ENCODE results near the gene EMC7. TPM values are rescaled to one million over a fixed set of nuclear protein-coding genes. Genes with fewer than 3 reads are reported as not detected.

EMC7 gene
- total and polyA plus RNA-seq, 9 of the 15 experiments (the other 6 are each of a cell fraction or from before 2014, with no cell fraction given), result 25.8 to 92.8 (median 49.7) TPM

GRCh38 chr15:34056911-34057310 is 44.8 kb downstream of the EMC7 start:
- ATAC-seq (no peak), DNase-seq (ENCODE audit: extremely low read depth in 1 of 4, low spot score in 3 of 4) (no peak), FAIRE-seq (no peak)
- Histone ChIP-seq H3K27me3 (ENCODE audit: control insufficient read depth in 2 of 2, insufficient read depth in 2 of 2, low read length in 2 of 2) (peaks cover 2 to 4% of the 10 kb centered on the region in 2 experiments; a peak in 1 of 5 replicates), H3K27ac (ENCODE audit: extremely low read depth, low read depth, low read length) (no peak overlapping the region), H3K4me1 (replicated peaks in 1 of 2; ENCODE audit: control insufficient read depth in 2 of 2, insufficient read depth in 2 of 2, low read length in 2 of 2) (no peaks in the 10 kb centered on the region), H3K9me1 (ENCODE audit: control insufficient read depth, insufficient read depth, low read length) (no peaks in the 10 kb centered on the region), H3K4me2 (ENCODE audit: insufficient read depth, low read length) (no peak overlapping the region), H3K4me3 (no peak overlapping the region), H3K9me3 (replicated peaks; ENCODE audit: control insufficient read depth, insufficient read depth, low read depth, low read length) (0 out of 2 replicates have a peak, but pooled peaks cover 2% of the 10 kb centered on the region), H3K36me3 (ENCODE audit: control insufficient read depth, insufficient read depth, low read length) (no peaks in the 10 kb centered on the region), H4K20me1 (replicated peaks; ENCODE audit: control insufficient read depth, insufficient read depth, low read length) (no peaks in the 10 kb centered on the region), H3K9ac (ENCODE audit: insufficient read depth in 1 of 2, low read depth in 2 of 2, low read length in 2 of 2) (no peak overlapping the region), H2AFZ (ENCODE audit: low read depth, low read length) (no peak overlapping the region), H3K79me2 (ENCODE audit: control insufficient read depth, insufficient read depth, low read length) (no peaks in the 10 kb centered on the region)
- TF ChIP-seq ID3 (CRISPR knock-in tag; IDR thresholded peaks at IDR 0.05) (no peak), ID3 (tag; IDR thresholded peaks at IDR 0.05) (no peak), ZNF143 (CRISPR knock-in tag; IDR thresholded peaks at IDR 0.05) (no peak), FUS (optimal IDR thresholded peaks at IDR 0.05; ENCODE audit: low read depth, low read length) (no peak)
- in situ Hi-C loops (cut with MboI), result no loop called here
- POLR2A ChIA-PET, result interaction anchor here (0.6 to 1.8 kb wide), 4 partner anchors 9 to 153 kb away, joined by 3 to 4 read pairs (median 4); partner anchors contain the start of gene KATNBL1
- no TSS peak for BruUV-seq (replicated peaks)
- CTCF ChIA-PET (ENCODE audit: low intra/inter-chr PET ratio), result no interaction called here
- intact Hi-C loops (cut with micrococcal nuclease), result no loop called here
- 9% methylated on average over 5 of the region's 5 CpGs for WGBS (ENCODE audit: insufficient coverage, low coverage, missing lambda C conversion rate)

GRCh38 chr15:34055868-34056595 is 45.6 kb downstream of the EMC7 start:
- no peaks in the 10 kb centered on the region for H3K9me1 ChIP-seq (ENCODE audit: control insufficient read depth, insufficient read depth, low read length)
- intact Hi-C loops (cut with micrococcal nuclease) (no loop called here), in situ Hi-C loops (cut with MboI) (no loop called here)
- no peak for ATAC-seq
- H3K79me2 ChIP-seq (ENCODE audit: control insufficient read depth, insufficient read depth, low read length), result no peaks in the 10 kb centered on the region
- H4K20me1 ChIP-seq (replicated peaks; ENCODE audit: control insufficient read depth, insufficient read depth, low read length), result no peaks in the 10 kb centered on the region
- H3K4me1 ChIP-seq (replicated peaks in 1 of 2; ENCODE audit: control insufficient read depth in 2 of 2, insufficient read depth in 2 of 2, low read length in 2 of 2), result no peaks in the 10 kb centered on the region
- H3K36me3 ChIP-seq (ENCODE audit: control insufficient read depth, insufficient read depth, low read length), result no peaks in the 10 kb centered on the region
- no peak overlapping the region for H2AFZ ChIP-seq (ENCODE audit: low read depth, low read length)
- no peak overlapping the region for H3K9ac ChIP-seq (ENCODE audit: insufficient read depth in 1 of 2, low read depth in 2 of 2, low read length in 2 of 2)
- H3K4me3 ChIP-seq, result no peak overlapping the region
- 0 out of 2 replicates have a peak, but pooled peaks cover 2% of the 10 kb centered on the region for H3K9me3 ChIP-seq (replicated peaks; ENCODE audit: control insufficient read depth, insufficient read depth, low read depth, low read length)
- POLR2A ChIA-PET, result interaction anchor here (0.6 to 1.8 kb wide), 3 partner anchors 8 to 154 kb away, joined by 3 to 4 read pairs (median 4); partner anchors contain the start of gene KATNBL1
- DNase-seq (ENCODE audit: extremely low read depth in 1 of 4, low spot score in 3 of 4), result no peak
- H3K4me2 ChIP-seq (ENCODE audit: insufficient read depth, low read length), result no peak overlapping the region
- peaks cover 2 to 4% of the 10 kb centered on the region in 2 experiments; a peak in 1 of 5 replicates for H3K27me3 ChIP-seq (ENCODE audit: control insufficient read depth in 2 of 2, insufficient read depth in 2 of 2, low read length in 2 of 2)
- no peak for FAIRE-seq
- H3K27ac ChIP-seq (ENCODE audit: extremely low read depth, low read depth, low read length), result no peak overlapping the region
- no TSS peak for BruUV-seq (replicated peaks)
- WGBS (ENCODE audit: insufficient coverage, low coverage, missing lambda C conversion rate), result 8% methylated on average over 3 of the region's 3 CpGs
- no peak for TF ChIP-seq SRSF9 (IDR thresholded peaks at IDR 0.05; ENCODE audit: borderline replicate concordance, low read depth, low read length)
- no peak for TF ChIP-seq ARID1B (IDR thresholded peaks at IDR 0.05)
- TF ChIP-seq PTRF (tag; IDR thresholded peaks at IDR 0.05), result no peak
- TF ChIP-seq PURB (CRISPR knock-in tag; IDR thresholded peaks at IDR 0.05; ENCODE audit: low read depth), result no peak
- TF ChIP-seq PCBP1 (IDR thresholded peaks at IDR 0.05; ENCODE audit: low read depth, low read length, poor library complexity, severe bottlenecking), result no peak
- no peak for TF ChIP-seq MCM2 (IDR thresholded peaks at IDR 0.05; ENCODE audit: low read depth)
- no peak for TF ChIP-seq PHB2 (IDR thresholded peaks at IDR 0.05; ENCODE audit: low read depth)
- TF ChIP-seq HMG20A (CRISPR knock-in tag; conservative IDR thresholded peaks at IDR 0.05), result no peak
- no peak for TF ChIP-seq MTA2 (IDR thresholded peaks at IDR 0.05; ENCODE audit: low read depth)
- CTCF ChIA-PET (ENCODE audit: low intra/inter-chr PET ratio), result no interaction called here

Data from K562 (cell line).